Mucosa of descending colon (tissue), 3 donors: ENCODE results near the gene MTHFD1L. TPM values are rescaled to one million over a fixed set of nuclear protein-coding genes. Genes with fewer than 3 reads are reported as not detected.

Experiments
- ATAC-seq: fragments of 200-7000 bp; cut with Tn5 transposase; one replicate; pipeline ENCODE4 v1.9.1; 2020; ENCODE audit warnings: mild to moderate bottlenecking, moderate library complexity
- DNase-seq, 3 donors: peaks; one replicate each; pipeline ENCODE4 v3.0.0-alpha.2; 2020
- H3K36me3 ChIP-seq: fragments of 200-600 bp; one replicate; pipeline ENCODE4 v1.8.0; 2021; ENCODE audit warnings: low read depth, mild to moderate bottlenecking
- H3K4me1 ChIP-seq: fragments of 200-600 bp; one replicate; pipeline ENCODE4 v1.8.0; 2021; ENCODE audit warnings: low read depth, mild to moderate bottlenecking
- H3K4me3 ChIP-seq: fragments of 200-600 bp; one replicate; pipeline ENCODE4 v1.8.0; 2021; ENCODE audit warnings: mild to moderate bottlenecking
- H3K9me3 ChIP-seq: fragments of 200-600 bp; one replicate; pipeline ENCODE4 v1.8.0; 2021; ENCODE audit warnings: mild to moderate bottlenecking
- intact Hi-C, 2 donors: fragments of 100-400 bp; cut with DNase I in 1 of 2; cut with micrococcal nuclease in 1 of 2; formaldehyde crosslinking; loops; one replicate each; pipeline versions ENCODE4 v1.11.0 to v1.11.1; 2022; cut with DNase I, micrococcal nuclease
- total RNA-seq, 3 donors: library from RNA; stranded (reverse); fragmentation: NEBNext Ultra II Directional in 2 of 3; extraction: Animal tissue kit (Norgen Biotek cat#: 25700) in 2 of 3; gene quantifications; one replicate each; pipeline versions ENCODE4 v1.2.1 to v1.2.4, GENCODE V29; 2021 to 2023
- TF ChIP-seq, protein P1 (sequence below): fragments of 200-600 bp; IDR thresholded peaks from one replicate; pipeline ENCODE4 v1.8.0; 2022; ENCODE audit warnings: antibody characterized with exemption, mild to moderate bottlenecking
- donor health status: DM: no; HTN: no; CAD: no; lungs with moderate emphysema.
- donor health status: DM: no; HTN: no; CAD: no.
- donor health status: DM: no; HTN: yes; CAD: no.

Gene MTHFD1L
- total RNA-seq, 3 donors from 2014 or later: 7.1 to 11.1 (median 8.9) TPM

DNA sequence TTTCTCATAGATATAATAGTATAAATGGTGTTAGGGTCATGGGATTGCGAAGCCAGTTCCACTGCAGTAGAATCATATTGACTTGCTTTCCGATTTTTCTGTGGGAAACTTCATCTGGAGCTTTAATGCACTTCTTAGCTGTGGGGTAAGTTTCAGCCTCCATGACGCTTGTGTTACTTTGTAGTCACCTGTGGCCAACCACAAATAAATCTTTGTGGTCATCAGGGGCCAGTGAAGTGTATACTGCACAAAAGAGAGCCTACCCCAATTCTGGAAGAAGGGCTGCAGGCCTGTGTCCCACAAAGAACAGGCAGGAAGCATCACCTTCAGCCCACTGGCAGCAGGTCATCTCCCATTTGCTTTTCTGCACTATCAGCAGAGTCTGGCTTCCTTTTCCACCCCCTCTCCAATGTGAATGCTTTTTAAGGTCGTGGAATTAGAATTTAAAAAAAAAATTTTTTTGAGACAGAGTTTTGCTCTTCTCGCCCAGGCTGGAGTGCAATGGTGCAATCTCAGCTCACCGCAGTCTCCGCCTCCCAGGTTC, 32.0 kb downstream of the MTHFD1L start:
- TF ChIP-seq, protein P1, sequence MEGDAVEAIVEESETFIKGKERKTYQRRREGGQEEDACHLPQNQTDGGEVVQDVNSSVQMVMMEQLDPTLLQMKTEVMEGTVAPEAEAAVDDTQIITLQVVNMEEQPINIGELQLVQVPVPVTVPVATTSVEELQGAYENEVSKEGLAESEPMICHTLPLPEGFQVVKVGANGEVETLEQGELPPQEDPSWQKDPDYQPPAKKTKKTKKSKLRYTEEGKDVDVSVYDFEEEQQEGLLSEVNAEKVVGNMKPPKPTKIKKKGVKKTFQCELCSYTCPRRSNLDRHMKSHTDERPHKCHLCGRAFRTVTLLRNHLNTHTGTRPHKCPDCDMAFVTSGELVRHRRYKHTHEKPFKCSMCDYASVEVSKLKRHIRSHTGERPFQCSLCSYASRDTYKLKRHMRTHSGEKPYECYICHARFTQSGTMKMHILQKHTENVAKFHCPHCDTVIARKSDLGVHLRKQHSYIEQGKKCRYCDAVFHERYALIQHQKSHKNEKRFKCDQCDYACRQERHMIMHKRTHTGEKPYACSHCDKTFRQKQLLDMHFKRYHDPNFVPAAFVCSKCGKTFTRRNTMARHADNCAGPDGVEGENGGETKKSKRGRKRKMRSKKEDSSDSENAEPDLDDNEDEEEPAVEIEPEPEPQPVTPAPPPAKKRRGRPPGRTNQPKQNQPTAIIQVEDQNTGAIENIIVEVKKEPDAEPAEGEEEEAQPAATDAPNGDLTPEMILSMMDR: no peak
- intact Hi-C loops: loop anchor here in 1 of 2 donors (10.0 kb wide), 1 partner anchor 437 kb away; no protein-coding TSS in a partner anchor
- DNase-seq (no peak), ATAC-seq (no peak)
- H3K4me3 ChIP-seq: no peak overlapping the region
- no peaks in the 10 kb centered on the region for H3K4me1 ChIP-seq
- no peaks in the 10 kb centered on the region for H3K36me3 ChIP-seq
- H3K9me3 ChIP-seq: no peaks in the 10 kb centered on the region

- H3K4me1 ChIP-seq: no peaks in the 10 kb centered on the region
- no peaks in the 10 kb centered on the region for H3K9me3 ChIP-seq
- no peaks in the 10 kb centered on the region for H3K36me3 ChIP-seq
- intact Hi-C loops: loop anchor here in 1 of 2 donors (10.0 kb wide), 1 partner anchor 436 kb away; no protein-coding TSS in a partner anchor
- DNase-seq (no peak), ATAC-seq (no peak)
- H3K4me3 ChIP-seq: no peak overlapping the region
- TF ChIP-seq, protein P1: no peak
These were observed 33.1 kb downstream of the MTHFD1L start for GRCh38 chr6:150898399-150899170.

DNA sequence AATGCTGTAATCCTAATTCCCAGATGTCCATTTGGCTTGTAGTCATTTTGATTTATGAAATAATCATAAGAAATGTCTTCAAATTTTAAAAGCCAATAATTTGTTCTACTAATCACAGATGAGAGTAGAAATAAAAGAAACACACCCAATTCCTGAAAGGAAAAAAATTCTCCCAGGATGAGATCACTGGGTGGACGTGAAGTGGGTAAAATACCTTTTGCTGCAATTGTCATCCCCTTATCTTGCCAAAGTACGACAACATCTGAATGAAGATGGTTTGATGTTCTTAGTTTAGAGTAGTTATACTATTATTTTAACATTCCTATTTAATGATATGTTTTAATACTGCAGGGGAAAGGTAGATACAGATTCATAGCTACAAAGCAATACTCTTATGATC, 33.7 kb downstream of the MTHFD1L start:
- TF ChIP-seq, protein P1: no peak
- H3K9me3 ChIP-seq: no peaks in the 10 kb centered on the region
- ATAC-seq (no peak), DNase-seq (no peak)
- H3K36me3 ChIP-seq: no peaks in the 10 kb centered on the region
- no peaks in the 10 kb centered on the region for H3K4me1 ChIP-seq
- intact Hi-C loops: loop anchor here in 1 of 2 donors (10.0 kb wide), 1 partner anchor 436 kb away; no protein-coding TSS in a partner anchor
- no peak overlapping the region for H3K4me3 ChIP-seq

- Histone ChIP-seq H3K9me3 (no peaks in the 10 kb centered on the region), H3K4me3 (no peak overlapping the region), H3K4me1 (no peaks in the 10 kb centered on the region), H3K36me3 (no peaks in the 10 kb centered on the region)
- TF ChIP-seq, protein P1: no peak
- ATAC-seq (no peak), DNase-seq (no peak)
- intact Hi-C loops: no loop called here
These were observed 34.5 kb downstream of the MTHFD1L start for GRCh38 chr6:150900049-150900448.

DNA sequence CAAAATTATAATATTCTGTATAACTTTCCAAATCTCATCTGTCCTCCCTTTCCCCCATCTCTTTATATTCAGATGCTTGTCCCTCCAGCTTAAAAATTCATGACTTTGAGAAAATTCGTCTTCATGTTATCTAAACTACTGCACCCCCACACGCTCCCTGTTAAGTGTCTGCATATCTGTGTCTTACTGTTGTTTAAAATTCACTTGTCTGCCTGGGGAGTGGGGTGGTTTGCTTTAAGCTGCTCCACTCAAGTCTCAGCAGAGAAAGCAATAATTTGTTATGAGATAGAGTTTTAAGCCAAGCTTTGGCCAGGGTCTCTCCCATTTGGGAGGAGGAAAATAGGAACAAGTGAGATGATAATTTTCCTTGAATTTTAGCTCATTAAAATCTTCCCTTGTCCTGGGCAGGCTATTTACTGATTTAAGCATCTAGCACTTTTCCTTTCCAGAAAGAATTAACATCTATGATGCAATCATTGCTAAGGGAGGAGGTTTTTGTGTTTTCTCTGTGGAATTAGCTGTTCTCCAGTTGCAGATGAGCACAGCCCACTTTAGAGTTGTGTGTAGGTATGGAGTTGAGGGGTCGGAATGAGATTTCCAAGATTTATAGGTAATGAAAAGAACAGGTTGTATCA, 36.8 kb downstream of the MTHFD1L start:
- H3K9me3 ChIP-seq: no peaks in the 10 kb centered on the region
- no peak overlapping the region for H3K4me3 ChIP-seq
- no peak for DNase-seq
- no peak for ATAC-seq
- TF ChIP-seq, protein P1: no peak
- intact Hi-C loops: no loop called here
- no peaks in the 10 kb centered on the region for H3K36me3 ChIP-seq
- no peaks in the 10 kb centered on the region for H3K4me1 ChIP-seq
